Measurements from ENCODE around the gene PARD3. TPM values are rescaled to one million over a fixed set of nuclear protein-coding genes. Genes with fewer than 3 reads are reported as not detected.
"Not testable (repeated sequence)": the region's sequence is repeated elsewhere in the genome, so short reads cannot be mapped to it uniquely, and the experiment has no call there.

Gene PARD3
- total and polyA plus RNA-seq, 7 donors = 20.2 to 84.4 (median 53.4) TPM

GRCh38 chr10:34704526-34705184 is 110.4 kb downstream of the PARD3 start:
- DNase-seq (no peak), ATAC-seq (no peak)
- Histone ChIP-seq H3K27ac (no peak overlapping the region), H3K27me3 (ENCODE audit: insufficient read depth in 3 of 3, low read length in 2 of 3) (no peaks in the 10 kb centered on the region), H3K4me1 (peaks cover 51% of the 10 kb centered on the region), H3K9me3 (no peaks in the 10 kb centered on the region), H3K4me3 (no peak overlapping the region), H3K36me3 (ENCODE audit: insufficient read depth in 1 of 2, low read depth in 1 of 2) (no peaks in the 10 kb centered on the region)
- WGBS, 3 donors = 32 to 55% (median 37%) methylated on average over 2 of the region's 2 CpGs
- intact Hi-C loops (cut with DNase I) = no loop called here
- TF ChIP-seq, protein P1, sequence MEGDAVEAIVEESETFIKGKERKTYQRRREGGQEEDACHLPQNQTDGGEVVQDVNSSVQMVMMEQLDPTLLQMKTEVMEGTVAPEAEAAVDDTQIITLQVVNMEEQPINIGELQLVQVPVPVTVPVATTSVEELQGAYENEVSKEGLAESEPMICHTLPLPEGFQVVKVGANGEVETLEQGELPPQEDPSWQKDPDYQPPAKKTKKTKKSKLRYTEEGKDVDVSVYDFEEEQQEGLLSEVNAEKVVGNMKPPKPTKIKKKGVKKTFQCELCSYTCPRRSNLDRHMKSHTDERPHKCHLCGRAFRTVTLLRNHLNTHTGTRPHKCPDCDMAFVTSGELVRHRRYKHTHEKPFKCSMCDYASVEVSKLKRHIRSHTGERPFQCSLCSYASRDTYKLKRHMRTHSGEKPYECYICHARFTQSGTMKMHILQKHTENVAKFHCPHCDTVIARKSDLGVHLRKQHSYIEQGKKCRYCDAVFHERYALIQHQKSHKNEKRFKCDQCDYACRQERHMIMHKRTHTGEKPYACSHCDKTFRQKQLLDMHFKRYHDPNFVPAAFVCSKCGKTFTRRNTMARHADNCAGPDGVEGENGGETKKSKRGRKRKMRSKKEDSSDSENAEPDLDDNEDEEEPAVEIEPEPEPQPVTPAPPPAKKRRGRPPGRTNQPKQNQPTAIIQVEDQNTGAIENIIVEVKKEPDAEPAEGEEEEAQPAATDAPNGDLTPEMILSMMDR (IDR thresholded peaks at IDR 0.05) = no peak

GRCh38 chr10:34702982-34703381 is 112.1 kb downstream of the PARD3 start:
- H3K9me3 ChIP-seq = no peaks in the 10 kb centered on the region
- H3K4me1 ChIP-seq = peaks cover 59% of the 10 kb centered on the region
- 64 to 68% (median 66%) methylated on average over 2 of the region's 2 CpGs for WGBS, 3 donors
- H3K27me3 ChIP-seq (ENCODE audit: insufficient read depth in 3 of 3, low read length in 2 of 3) = no peaks in the 10 kb centered on the region
- TF ChIP-seq, protein P1 (IDR thresholded peaks at IDR 0.05) = no peak
- no peak for DNase-seq
- H3K27ac ChIP-seq = no peak overlapping the region
- intact Hi-C loops (cut with DNase I) = no loop called here
- H3K36me3 ChIP-seq (ENCODE audit: insufficient read depth in 1 of 2, low read depth in 1 of 2) = no peaks in the 10 kb centered on the region
- no peak for ATAC-seq
- H3K4me3 ChIP-seq = no peak overlapping the region

DNA sequence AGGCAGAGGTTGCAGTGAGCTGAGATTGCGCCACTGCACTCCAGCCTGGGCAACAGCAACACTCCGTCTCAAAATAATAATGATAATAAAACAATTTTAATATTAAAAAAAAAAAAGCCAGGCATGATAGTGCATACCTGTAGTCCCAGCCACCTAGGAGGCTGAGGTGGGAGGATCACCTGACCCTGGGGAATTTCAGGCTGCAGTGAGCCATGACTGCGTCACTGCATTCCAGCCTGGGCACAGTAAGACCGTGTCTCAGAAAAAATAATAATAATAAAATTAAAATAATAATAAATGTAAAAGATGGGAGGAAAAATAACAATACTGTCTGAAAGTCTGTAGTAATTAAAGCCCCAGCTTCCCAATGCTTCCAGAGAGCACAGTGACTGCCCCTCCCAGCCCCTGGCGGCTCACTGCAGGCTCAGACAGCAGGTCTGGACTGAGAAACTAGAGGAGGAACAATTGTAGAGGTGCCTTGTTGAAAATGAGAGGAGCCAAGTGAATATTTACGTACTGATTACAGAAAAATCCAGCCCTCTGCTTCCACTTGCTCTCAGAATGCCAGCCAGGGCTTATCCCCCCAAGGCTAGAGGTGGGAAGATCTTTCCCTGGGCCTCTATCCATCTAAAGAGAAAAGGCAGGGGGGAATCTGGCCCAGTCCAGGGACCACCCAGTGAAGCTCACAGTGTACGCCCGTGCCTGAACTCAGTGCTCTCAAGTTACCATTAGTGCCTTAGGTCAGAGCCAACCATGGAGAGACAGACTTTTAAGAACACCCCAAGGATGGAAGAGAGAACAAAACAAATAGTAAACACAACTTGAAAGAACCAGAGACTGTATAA is 112.8 kb downstream of the PARD3 start:
- Histone ChIP-seq H3K4me3 (no peak overlapping the region), H3K9me3 (no peaks in the 10 kb centered on the region), H3K27me3 (ENCODE audit: insufficient read depth in 3 of 3, low read length in 2 of 3) (no peaks in the 10 kb centered on the region), H3K4me1 (peaks cover 60% of the 10 kb centered on the region), H3K36me3 (ENCODE audit: insufficient read depth in 1 of 2, low read depth in 1 of 2) (no peaks in the 10 kb centered on the region), H3K27ac (no peak overlapping the region)
- TF ChIP-seq, protein P1 (IDR thresholded peaks at IDR 0.05) = no peak
- intact Hi-C loops (cut with DNase I) = no loop called here
- peak in 1 of 4 donors; percentile 11 for ATAC-seq
- no peak for DNase-seq
- WGBS, 3 donors = 75 to 84% (median 78%) methylated on average over 8 of the region's 8 CpGs

- Histone ChIP-seq H3K4me3 (no peak overlapping the region), H3K36me3 (ENCODE audit: insufficient read depth in 1 of 2, low read depth in 1 of 2) (no peaks in the 10 kb centered on the region), H3K27me3 (ENCODE audit: insufficient read depth in 3 of 3, low read length in 2 of 3) (no peaks in the 10 kb centered on the region), H3K9me3 (no peaks in the 10 kb centered on the region), H3K27ac (no peak overlapping the region), H3K4me1 (peaks cover 69% of the 10 kb centered on the region)
- ATAC-seq (no peak), DNase-seq (no peak)
- intact Hi-C loops (cut with DNase I) = no loop called here
- WGBS, 3 donors = 89 to 93% (median 90%) methylated on average over 6 of the region's 6 CpGs
- TF ChIP-seq, protein P1 (IDR thresholded peaks at IDR 0.05) = no peak
Measured at GRCh38 chr10:34701194-34701593, 113.9 kb downstream of the PARD3 start.

DNA sequence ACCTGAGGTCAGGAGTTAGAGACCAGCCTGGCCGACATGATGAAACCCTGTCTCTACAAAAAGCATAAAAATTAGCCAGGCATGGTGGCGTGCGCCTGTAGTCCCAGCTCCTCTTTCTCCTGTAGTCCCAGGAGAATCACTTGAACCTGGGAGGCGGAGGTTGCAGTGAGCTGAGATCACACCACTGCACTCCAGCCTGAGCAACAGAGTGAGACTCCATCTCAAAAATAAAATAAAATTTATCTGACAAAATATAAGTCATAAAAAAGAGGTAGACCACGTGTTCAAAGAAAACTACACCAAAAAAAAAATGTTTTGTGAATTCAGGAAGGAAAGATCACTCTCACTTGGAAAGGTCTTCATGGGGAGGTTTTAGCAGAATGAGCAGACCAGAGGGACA is 114.3 kb downstream of the PARD3 start:
- WGBS, 3 donors = 57 to 77% (median 65%) methylated on average over 5 of the region's 5 CpGs
- H3K27me3 ChIP-seq (ENCODE audit: insufficient read depth in 3 of 3, low read length in 2 of 3); DNase-seq; ATAC-seq; H3K4me3 ChIP-seq; H3K36me3 ChIP-seq (ENCODE audit: insufficient read depth in 1 of 2, low read depth in 1 of 2); H3K9me3 ChIP-seq; intact Hi-C loops (cut with DNase I); H3K27ac ChIP-seq: not testable (repeated sequence)
- peaks cover 67% of the 10 kb centered on the region for H3K4me1 ChIP-seq
